ENCODE results near the gene HAUS3. TPM values are rescaled to one million over a fixed set of nuclear protein-coding genes. Genes with fewer than 3 reads are reported as not detected.
"Not testable (repeated sequence)": the region's sequence is repeated elsewhere in the genome, so short reads cannot be mapped to it uniquely, and the experiment has no call there.

HAUS3 gene
- total RNA-seq, 6 experiments from 2014 or later: 6.9 to 10.8 (median 8.6) TPM

- Mint-ChIP-seq H3K9me3 (no peaks in the 10 kb centered on the region), H3K36me3 (ENCODE audit: low read depth) (no peaks in the 10 kb centered on the region), H3K27ac (no peak overlapping the region), H3K27me3 (ENCODE audit: insufficient read depth) (peaks cover 20% of the 10 kb centered on the region), H3K4me1 (ENCODE audit: low read depth) (0 out of 2 replicates have a peak, but pooled peaks cover 7% of the 10 kb centered on the region), H3K4me3 (no peak overlapping the region)
- TF ChIP-seq, protein P1, sequence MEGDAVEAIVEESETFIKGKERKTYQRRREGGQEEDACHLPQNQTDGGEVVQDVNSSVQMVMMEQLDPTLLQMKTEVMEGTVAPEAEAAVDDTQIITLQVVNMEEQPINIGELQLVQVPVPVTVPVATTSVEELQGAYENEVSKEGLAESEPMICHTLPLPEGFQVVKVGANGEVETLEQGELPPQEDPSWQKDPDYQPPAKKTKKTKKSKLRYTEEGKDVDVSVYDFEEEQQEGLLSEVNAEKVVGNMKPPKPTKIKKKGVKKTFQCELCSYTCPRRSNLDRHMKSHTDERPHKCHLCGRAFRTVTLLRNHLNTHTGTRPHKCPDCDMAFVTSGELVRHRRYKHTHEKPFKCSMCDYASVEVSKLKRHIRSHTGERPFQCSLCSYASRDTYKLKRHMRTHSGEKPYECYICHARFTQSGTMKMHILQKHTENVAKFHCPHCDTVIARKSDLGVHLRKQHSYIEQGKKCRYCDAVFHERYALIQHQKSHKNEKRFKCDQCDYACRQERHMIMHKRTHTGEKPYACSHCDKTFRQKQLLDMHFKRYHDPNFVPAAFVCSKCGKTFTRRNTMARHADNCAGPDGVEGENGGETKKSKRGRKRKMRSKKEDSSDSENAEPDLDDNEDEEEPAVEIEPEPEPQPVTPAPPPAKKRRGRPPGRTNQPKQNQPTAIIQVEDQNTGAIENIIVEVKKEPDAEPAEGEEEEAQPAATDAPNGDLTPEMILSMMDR (IDR thresholded peaks at IDR 0.05): no peak
- no peak for DNase-seq
Measured at GRCh38 chr4:2276581-2277325, 34.8 kb upstream of the HAUS3 start.

GRCh38 chr4:2275546-2276251 lies 33.8 kb upstream of the HAUS3 start:
- TF ChIP-seq, protein P1 (IDR thresholded peaks at IDR 0.05): no peak
- 0 out of 2 replicates have a peak, but pooled peaks cover 7% of the 10 kb centered on the region for H3K4me1 Mint-ChIP-seq (ENCODE audit: low read depth)
- H3K27ac Mint-ChIP-seq: no peak overlapping the region
- H3K36me3 Mint-ChIP-seq (ENCODE audit: low read depth): no peaks in the 10 kb centered on the region
- peaks cover 18% of the 10 kb centered on the region for H3K27me3 Mint-ChIP-seq (ENCODE audit: insufficient read depth)
- DNase-seq: no peak
- no peaks in the 10 kb centered on the region for H3K9me3 Mint-ChIP-seq
- no peak overlapping the region for H3K4me3 Mint-ChIP-seq

- H3K27ac Mint-ChIP-seq; H3K4me3 Mint-ChIP-seq; H3K36me3 Mint-ChIP-seq (ENCODE audit: low read depth); H3K9me3 Mint-ChIP-seq; H3K4me1 Mint-ChIP-seq (ENCODE audit: low read depth); DNase-seq: not testable (repeated sequence)
- peaks cover 16% of the 10 kb centered on the region for H3K27me3 Mint-ChIP-seq (ENCODE audit: insufficient read depth)
Measured at GRCh38 chr4:2275044-2275397, 33.1 kb upstream of the HAUS3 start.

DNA sequence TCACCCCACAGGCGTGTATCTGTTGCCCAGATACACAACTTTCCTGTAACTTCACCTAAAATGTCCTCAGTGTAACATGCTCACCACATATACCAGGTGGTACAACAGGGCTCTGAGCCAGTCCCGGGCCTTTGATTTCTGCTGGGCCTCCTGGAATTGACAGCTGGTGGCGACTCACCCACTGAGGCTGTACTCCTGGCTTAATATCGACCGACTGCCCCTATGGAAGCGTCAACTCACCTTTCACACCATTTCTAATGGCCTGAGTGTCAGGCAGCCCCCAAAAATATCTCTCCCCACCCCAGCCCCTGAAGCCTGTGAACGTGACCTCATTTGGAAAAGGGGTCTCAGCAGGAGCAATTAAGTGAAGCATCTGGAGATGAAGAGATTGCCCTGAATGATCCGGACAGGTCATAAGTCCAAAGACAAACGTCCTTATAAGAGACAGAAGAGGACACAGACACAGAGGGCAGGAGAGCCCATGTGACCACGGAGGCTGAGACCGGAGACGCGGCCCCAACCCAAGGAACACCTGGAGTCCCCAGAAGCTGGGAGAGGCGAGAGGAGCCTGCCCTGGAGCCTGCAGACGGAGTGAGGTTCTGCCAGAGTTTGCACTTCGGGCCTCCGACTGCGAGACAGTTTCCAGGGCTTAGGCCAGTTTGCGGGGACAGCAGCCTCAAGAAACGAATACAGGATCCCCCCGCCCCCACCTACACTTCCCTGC lies 32.6 kb upstream of the HAUS3 start:
- Mint-ChIP-seq H3K36me3 (ENCODE audit: low read depth) (no peaks in the 10 kb centered on the region), H3K27ac (no peak overlapping the region), H3K4me1 (ENCODE audit: low read depth) (0 out of 2 replicates have a peak, but pooled peaks cover 7% of the 10 kb centered on the region), H3K4me3 (no peak overlapping the region), H3K27me3 (ENCODE audit: insufficient read depth) (peaks cover 16% of the 10 kb centered on the region), H3K9me3 (no peaks in the 10 kb centered on the region)
- TF ChIP-seq, protein P1 (IDR thresholded peaks at IDR 0.05): no peak
- no peak for DNase-seq

GRCh38 chr4:2273657-2274319 lies 31.9 kb upstream of the HAUS3 start:
- no peak overlapping the region for H3K4me3 Mint-ChIP-seq
- no peak overlapping the region for H3K27ac Mint-ChIP-seq
- 0 out of 2 replicates have a peak, but pooled peaks cover 7% of the 10 kb centered on the region for H3K4me1 Mint-ChIP-seq (ENCODE audit: low read depth)
- H3K9me3 Mint-ChIP-seq: no peaks in the 10 kb centered on the region
- no peak for DNase-seq
- peaks cover 16% of the 10 kb centered on the region for H3K27me3 Mint-ChIP-seq (ENCODE audit: insufficient read depth)
- H3K36me3 Mint-ChIP-seq (ENCODE audit: low read depth): no peaks in the 10 kb centered on the region
- TF ChIP-seq, protein P1 (IDR thresholded peaks at IDR 0.05): no peak
